K562 (cell line): ENCODE data around the gene TGFB2. TPM values are rescaled to one million over a fixed set of nuclear protein-coding genes. Genes with fewer than 3 reads are reported as not detected.
A peak's percentile ranks its signal among the peaks of the same experiment; 100 is the strongest.

Source experiments
- AFF4 ChIP-seq: sonication (generic); formaldehyde crosslinking; IDR thresholded peaks from 2 replicates; pipeline ENCODE4 v1.8.0; 2023; ENCODE audit warnings: mild to moderate bottlenecking, missing genetic modification reagents
- CBFA2T3 ChIP-seq: fragments of 450-650 bp; IDR thresholded peaks from 2 replicates; pipeline ENCODE4 v1.6.1; 2017
- CHD4 ChIP-seq: fragments of 200-600 bp; sonication (generic); IDR thresholded peaks from 3 replicates; pipeline ENCODE4 v1.6.1; 2012; ENCODE audit warnings: low read depth, mild to moderate bottlenecking, mixed read lengths, low read length, inconsistent platforms; ENCODE audit not compliant: insufficient read depth, insufficient replicate concordance, poor library complexity, severe bottlenecking
- CREBBP ChIP-seq: IDR thresholded peaks from one replicate; pipeline ENCODE4 v1.6.1; 2012; ENCODE audit warnings: low read depth, mild to moderate bottlenecking, control low read depth, inconsistent platforms, low read length
- FOXA3 ChIP-seq, 2 experiments: fragments of 450-650 bp in 1 of 2; sonication (generic) in 1 of 2; formaldehyde crosslinking; IDR thresholded peaks in 1 of 2; conservative IDR thresholded peaks in 1 of 2; 2 replicates each; pipeline versions ENCODE4 v1.4.0 to v1.8.0; 2020 to 2022; ENCODE audit warnings: mild to moderate bottlenecking in 2 of 2, missing genetic modification reagents in 1 of 2
- FOXK2 ChIP-seq, 2 experiments: fragments of 450-650 bp; IDR thresholded peaks in 1 of 2; conservative IDR thresholded peaks in 1 of 2; 2 replicates each; pipeline ENCODE4 v1.6.1; 2016; ENCODE audit warnings: low read depth in 2 of 2, mild to moderate bottlenecking in 1 of 2
- MXD1 ChIP-seq: fragments of 250-450 bp; sonication (Bioruptor Pico); IDR thresholded peaks from 2 replicates; pipeline ENCODE4 v1.8.0; 2021; ENCODE audit warnings: borderline replicate concordance, mild to moderate bottlenecking, moderate library complexity; ENCODE audit not compliant: poor library complexity, severe bottlenecking
- NCOA2 ChIP-seq, 2 experiments: fragments of 450-650 bp; IDR thresholded peaks; 2 replicates each; pipeline ENCODE4 v1.6.1; 2018; ENCODE audit warnings: mild to moderate bottlenecking in 2 of 2, moderate library complexity in 1 of 2; ENCODE audit not compliant: partially characterized antibody in 2 of 2
- RAD21 ChIP-seq, 2 experiments: fragments of 250-450 bp in 1 of 2; fragments of 450-650 bp in 1 of 2; sonication (Bioruptor Pico) in 1 of 2; formaldehyde crosslinking in 1 of 2; IDR thresholded peaks in 1 of 2; conservative IDR thresholded peaks in 1 of 2; 2 replicates each; pipeline versions ENCODE4 v1.4.0 to v1.8.0; 2020 to 2022; ENCODE audit warnings: mild to moderate bottlenecking in 2 of 2, moderate library complexity in 1 of 2
- REST ChIP-seq, 2 experiments: fragments of 450-650 bp; formaldehyde crosslinking in 1 of 2; IDR thresholded peaks; 2 replicates each; pipeline versions ENCODE4 v1.4.0 to v1.6.1; 2014 to 2020; ENCODE audit warnings: mild to moderate bottlenecking in 2 of 2, borderline replicate concordance in 1 of 2, low read depth in 1 of 2
- ZBTB8A ChIP-seq: fragments of 450-650 bp; IDR thresholded peaks from 2 replicates; pipeline ENCODE4 v1.6.1; 2018; ENCODE audit warnings: mild to moderate bottlenecking, moderate library complexity; ENCODE audit not compliant: partially characterized antibody
- ZNF282 ChIP-seq: sonication (generic); formaldehyde crosslinking; IDR thresholded peaks from 2 replicates; pipeline ENCODE4 v1.8.1; 2023; ENCODE audit warnings: missing genetic modification reagents
- polyA plus RNA-seq, 8 experiments: library from polyadenylated mRNA; depleted of rRNA in 4 of 8; stranded (reverse) in 5 of 8; unstranded in 3 of 8; fragments of >200 nt; fragmentation: Nextera tagmentation in 2 of 8; fragmentation: Illumina TruSeq in 1 of 8; extraction: Ambion mirVana in 2 of 8; extraction: Trizol in 1 of 8; gene quantifications; 2 replicates each; pipeline versions ENCODE4 v1.2.1 to v1.2.3, GENCODE V29; 2011 to 2014; ENCODE audit warnings: inconsistent platforms in 1 of 8, missing spikeins in 1 of 8
- total RNA-seq, 7 experiments: library from RNA; depleted of rRNA in 6 of 7; stranded (reverse); fragments of >200 nt in 6 of 7; fragmentation: Illumina TruSeq in 2 of 7; extraction: Trizol in 2 of 7; gene quantifications; 2 replicates each; pipeline versions ENCODE4 v1.2.1 to v1.2.3, GENCODE V29; 2011 to 2021; ENCODE audit warnings: low replicate concordance in 1 of 7

Gene TGFB2
- total and polyA plus RNA-seq, 9 of the 15 experiments (the other 6 are each of a cell fraction or from before 2014, with no cell fraction given) = 0.03 to 0.41 (median 0.11) TPM; not detected in 3

- TF ChIP-seq AFF4 (CRISPR knock-in tag) = no peak
- TF ChIP-seq MXD1 (CRISPR knock-in tag) = peak; percentile 11
- 0 out of 4 replicates have a peak, but pooled peaks have one; percentile 13 to 67 for TF ChIP-seq FOXK2 (conservative IDR thresholded peaks at IDR 0.05 in 1 of 2, IDR thresholded peaks at IDR 0.05 in 1 of 2; ENCODE audit: low read depth in 2 of 2)
- no peak for TF ChIP-seq CHD4
- TF ChIP-seq ZNF282 (CRISPR knock-in tag) = no peak
- TF ChIP-seq REST (IDR thresholded peaks at IDR 0.05; ENCODE audit: borderline replicate concordance) = no peak
- no peak for TF ChIP-seq REST (CRISPR knock-in tag; IDR thresholded peaks at IDR 0.05; ENCODE audit: low read depth)
- no peak for TF ChIP-seq ZBTB8A
- TF ChIP-seq NCOA2 (IDR thresholded peaks at IDR 0.05; ENCODE audit: partially characterized antibody in 2 of 2) = no peak
- TF ChIP-seq FOXA3 (CRISPR knock-in tag; conservative IDR thresholded peaks at IDR 0.05 in 1 of 2, IDR thresholded peaks at IDR 0.05 in 1 of 2) = no peak
- no peak for TF ChIP-seq CREBBP
- TF ChIP-seq RAD21 (CRISPR knock-in tag; conservative IDR thresholded peaks at IDR 0.05 in 1 of 2, IDR thresholded peaks at IDR 0.05 in 1 of 2) = no peak; a peak in 1 of 4 replicates
- peak; percentile 96 for TF ChIP-seq CBFA2T3
Measured at GRCh38 chr1:218304281-218305039, 40.7 kb upstream of the TGFB2 start (continued).
